Measurements from ENCODE around the gene BCLAF1. TPM values are rescaled to one million over a fixed set of nuclear protein-coding genes. Genes with fewer than 3 reads are reported as not detected.

BCLAF1 gene
- polyA plus RNA-seq, 1 experiment, result 117 TPM

DNA sequence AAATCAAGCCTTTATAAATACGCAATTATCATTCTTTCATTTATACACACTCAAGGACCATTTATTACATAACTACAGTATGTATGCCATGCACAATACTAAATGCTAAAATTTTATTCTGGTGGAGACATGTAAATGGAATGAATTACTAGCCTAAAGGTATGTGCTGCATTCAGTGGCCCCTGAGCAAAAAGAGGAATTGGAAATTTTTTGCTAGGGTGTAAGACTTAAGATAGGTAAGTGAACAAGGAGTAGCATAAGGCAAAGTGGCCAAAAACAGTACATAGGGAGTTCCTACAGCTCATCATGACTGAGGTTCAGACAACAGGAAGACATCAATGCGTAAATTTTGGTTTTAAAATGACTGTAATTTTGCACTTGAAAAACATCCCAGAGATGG, 37.2 kb downstream of the BCLAF1 start:
- Histone ChIP-seq H3K27me3 (ENCODE audit: control insufficient read depth, insufficient read depth, low read length) (no peaks in the 10 kb centered on the region), H3K27ac (ENCODE audit: low read depth, low read length) (no peak overlapping the region), H3K4me3 (ENCODE audit: low read depth, low read length) (no peak overlapping the region), H3K9me3 (ENCODE audit: control insufficient read depth, insufficient read depth, low read length) (no peaks in the 10 kb centered on the region)
- CTCF ChIA-PET, result interaction anchor here (0.7 to 1.5 kb wide), 2 partner anchors 26 to 737 kb away, joined by 3 to 5 read pairs; no protein-coding TSS in a partner anchor
- POLR2A ChIA-PET, result interaction anchor here (3.2 kb wide), 1 partner anchor 37 kb away, joined by 24 read pairs; the partner anchor contains the start of gene BCLAF1
- TF ChIP-seq, protein P1, sequence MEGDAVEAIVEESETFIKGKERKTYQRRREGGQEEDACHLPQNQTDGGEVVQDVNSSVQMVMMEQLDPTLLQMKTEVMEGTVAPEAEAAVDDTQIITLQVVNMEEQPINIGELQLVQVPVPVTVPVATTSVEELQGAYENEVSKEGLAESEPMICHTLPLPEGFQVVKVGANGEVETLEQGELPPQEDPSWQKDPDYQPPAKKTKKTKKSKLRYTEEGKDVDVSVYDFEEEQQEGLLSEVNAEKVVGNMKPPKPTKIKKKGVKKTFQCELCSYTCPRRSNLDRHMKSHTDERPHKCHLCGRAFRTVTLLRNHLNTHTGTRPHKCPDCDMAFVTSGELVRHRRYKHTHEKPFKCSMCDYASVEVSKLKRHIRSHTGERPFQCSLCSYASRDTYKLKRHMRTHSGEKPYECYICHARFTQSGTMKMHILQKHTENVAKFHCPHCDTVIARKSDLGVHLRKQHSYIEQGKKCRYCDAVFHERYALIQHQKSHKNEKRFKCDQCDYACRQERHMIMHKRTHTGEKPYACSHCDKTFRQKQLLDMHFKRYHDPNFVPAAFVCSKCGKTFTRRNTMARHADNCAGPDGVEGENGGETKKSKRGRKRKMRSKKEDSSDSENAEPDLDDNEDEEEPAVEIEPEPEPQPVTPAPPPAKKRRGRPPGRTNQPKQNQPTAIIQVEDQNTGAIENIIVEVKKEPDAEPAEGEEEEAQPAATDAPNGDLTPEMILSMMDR (IDR thresholded peaks at IDR 0.05; ENCODE audit: low read depth, low read length), result no peak
- no peak for DNase-seq (ENCODE audit: low read depth, low spot score)

DNA sequence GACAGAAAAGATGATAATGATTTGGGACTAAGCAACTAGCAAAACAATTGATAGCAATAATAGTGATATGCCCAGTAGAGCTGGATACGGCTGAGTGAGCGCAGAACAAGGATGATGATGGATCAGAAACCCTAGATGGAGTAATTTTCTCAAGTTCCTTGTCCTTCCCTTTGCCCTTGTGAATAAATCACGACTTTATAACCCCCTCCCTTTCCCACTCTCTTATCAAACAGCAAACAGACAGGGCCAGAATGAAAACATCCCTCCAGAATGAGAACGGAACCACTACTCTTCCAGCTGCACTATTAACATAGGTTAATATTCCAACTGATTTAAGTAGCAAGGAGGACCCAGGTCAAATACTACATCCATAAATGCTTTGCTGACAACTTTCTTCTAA, 38.3 kb downstream of the BCLAF1 start:
- Histone ChIP-seq H3K9me3 (ENCODE audit: control insufficient read depth, insufficient read depth, low read length) (no peaks in the 10 kb centered on the region), H3K27ac (ENCODE audit: low read depth, low read length) (no peak overlapping the region), H3K27me3 (ENCODE audit: control insufficient read depth, insufficient read depth, low read length) (no peaks in the 10 kb centered on the region), H3K4me3 (ENCODE audit: low read depth, low read length) (peak overlapping the region; percentile 91; the same call in 1 of the 2 replicates)
- TF ChIP-seq, protein P1 (IDR thresholded peaks at IDR 0.05; ENCODE audit: low read depth, low read length), result no peak
- ChIA-PET POLR2A (interaction anchor here (3.2 kb wide), 1 partner anchor 38 kb away, joined by 24 read pairs; the partner anchor contains the start of gene BCLAF1), CTCF (interaction anchor here (0.9 to 1.5 kb wide), 2 partner anchors 25 to 295 kb away, joined by 3 to 5 read pairs; no protein-coding TSS in a partner anchor)
- DNase-seq (ENCODE audit: low read depth, low spot score), result no peak

DNA sequence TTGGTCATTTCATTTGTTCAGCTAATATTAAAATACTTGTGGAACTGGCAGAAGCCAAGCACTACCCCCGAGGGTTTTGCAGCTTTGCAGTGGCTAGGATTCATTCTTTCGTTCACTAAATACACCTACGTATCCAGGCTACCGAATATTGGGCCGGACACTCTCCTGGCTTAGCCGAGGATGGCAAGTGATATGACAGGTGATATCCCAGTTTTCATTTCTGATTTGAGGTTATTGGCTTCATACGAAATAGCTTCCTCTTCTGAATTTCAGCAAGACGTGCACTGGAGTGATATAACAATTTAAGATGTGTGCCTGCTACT, 39.0 kb downstream of the BCLAF1 start:
- Histone ChIP-seq H3K9me3 (ENCODE audit: control insufficient read depth, insufficient read depth, low read length) (no peaks in the 10 kb centered on the region), H3K27ac (ENCODE audit: low read depth, low read length) (peak overlapping the region; percentile 59), H3K27me3 (ENCODE audit: control insufficient read depth, insufficient read depth, low read length) (no peaks in the 10 kb centered on the region), H3K4me3 (ENCODE audit: low read depth, low read length) (peak overlapping the region; percentile 91)
- DNase-seq (ENCODE audit: low read depth, low spot score), result no peak
- CTCF ChIA-PET, result interaction anchor here (0.8 to 1.1 kb wide), 5 partner anchors 12 to 744 kb away, joined by 3 to 5 read pairs (median 3); partner anchors contain the start of gene BCLAF1
- TF ChIP-seq, protein P1 (IDR thresholded peaks at IDR 0.05; ENCODE audit: low read depth, low read length), result no peak
- POLR2A ChIA-PET, result interaction anchor here (0.7 to 3.2 kb wide), 2 partner anchors 12 to 39 kb away, joined by 4 to 24 read pairs; partner anchors contain the start of gene BCLAF1

DNA sequence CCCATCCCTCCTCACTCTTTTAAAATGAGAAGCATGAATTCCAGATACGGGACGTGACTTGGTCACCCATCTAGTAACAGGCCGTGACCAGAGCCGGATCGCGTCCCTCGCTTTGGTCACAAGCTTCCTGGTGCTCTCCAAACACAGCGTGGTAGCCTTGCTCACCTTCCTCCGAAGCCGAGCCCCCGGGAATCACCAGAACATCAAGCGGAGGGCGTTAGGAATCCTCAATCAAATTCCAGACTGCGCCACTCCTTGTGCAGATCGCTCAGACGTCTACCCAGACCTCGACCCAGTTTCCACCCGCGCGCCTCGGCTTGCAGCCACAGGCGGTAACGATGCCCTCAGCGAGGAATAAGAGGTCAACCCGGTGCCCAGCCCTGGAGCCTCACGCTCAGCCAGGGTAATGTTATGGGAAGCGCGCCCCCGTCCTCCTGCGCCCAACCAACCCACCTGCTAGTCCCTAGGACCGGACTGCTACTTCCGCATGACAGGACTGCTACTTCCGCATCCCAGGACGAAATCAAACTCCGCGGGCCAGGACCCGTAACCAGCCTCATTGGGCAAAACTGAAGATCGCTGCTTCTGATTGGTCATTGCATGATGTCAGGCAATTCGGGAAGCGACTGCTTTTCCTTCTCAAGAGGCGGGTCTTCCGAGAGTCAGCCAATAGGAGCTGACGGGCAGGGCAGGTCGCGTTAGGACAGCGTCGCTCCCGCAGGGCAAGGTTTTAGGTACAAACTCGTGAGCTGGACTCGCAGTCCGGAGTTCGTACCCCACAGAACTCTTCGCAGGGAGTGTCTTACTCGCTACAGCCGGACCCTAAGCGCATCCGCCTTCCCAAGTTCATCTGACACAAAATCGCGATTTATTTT, 39.6 kb downstream of the BCLAF1 start, which contains the start of gene MTFR2:
MTFR2 (minus strand) TSS at position 501 of the 875 bp plus-strand sequence. CDS start 1,212 bp downstream, outside the sequence.
- Histone ChIP-seq H3K27ac (ENCODE audit: low read depth, low read length) (peak within 1 kb of the TSS; percentile 59), H3K4me3 (ENCODE audit: low read depth, low read length) (peak within 1 kb of the TSS; percentile 91), H3K27me3 (ENCODE audit: control insufficient read depth, insufficient read depth, low read length) (no peaks in the 10 kb centered on the region), H3K9me3 (ENCODE audit: control insufficient read depth, insufficient read depth, low read length) (no peaks in the 10 kb centered on the region)
- DNase-seq (ENCODE audit: low read depth, low spot score), result peak; percentile 97
- TF ChIP-seq, protein P1 (IDR thresholded peaks at IDR 0.05; ENCODE audit: low read depth, low read length), result no peak
- POLR2A ChIA-PET, result interaction anchor here (0.7 to 3.2 kb wide), 2 partner anchors 13 to 39 kb away, joined by 4 to 24 read pairs; partner anchors contain the start of gene BCLAF1
- CTCF ChIA-PET, result interaction anchor here (0.8 to 1.1 kb wide), 5 partner anchors 13 to 744 kb away, joined by 3 to 5 read pairs (median 3); partner anchors contain the start of gene BCLAF1

Measured in AG04450 (cell line).